ENCODE results near the gene SRSF3. TPM values are rescaled to one million over a fixed set of nuclear protein-coding genes. Genes with fewer than 3 reads are reported as not detected.
"Not testable (repeated sequence)": the region's sequence is repeated elsewhere in the genome, so short reads cannot be mapped to it uniquely, and the experiment has no call there.

SRSF3 gene
- total RNA-seq, 1 donor from 2014 or later = 119 TPM

- Histone ChIP-seq H3K27me3 (ENCODE audit: low read depth) (no peaks in the 10 kb centered on the region), H3K27ac (replicated peaks) (peak overlapping the region; percentile 60), H3K9me3 (replicated peaks) (no peaks in the 10 kb centered on the region), H3K4me1 (peaks cover 69% of the 10 kb centered on the region), H3K36me3 (peaks cover 75% of the 10 kb centered on the region), H3K4me3 (no peak overlapping the region)
- DNase-seq = no peak
- intact Hi-C loops (cut with micrococcal nuclease) = loop anchor here (10.0 kb wide), 2 partner anchors 145 to 225 kb away; partner anchors contain the start of gene CPNE5
- TF ChIP-seq CTCF (IDR thresholded peaks at IDR 0.05; ENCODE audit: borderline replicate concordance) = no peak
These were observed 16.1 kb downstream of the SRSF3 start for GRCh38 chr6:36610041-36610955.

GRCh38 chr6:36610956-36611336 is 16.8 kb downstream of the SRSF3 start:
- Histone ChIP-seq H3K4me3 (no peak overlapping the region), H3K27ac (replicated peaks) (peak overlapping the region; percentile 32), H3K27me3 (ENCODE audit: low read depth) (no peaks in the 10 kb centered on the region), H3K9me3 (replicated peaks) (no peaks in the 10 kb centered on the region), H3K4me1 (peaks cover 67% of the 10 kb centered on the region), H3K36me3 (peaks cover 69% of the 10 kb centered on the region)
- no peak for TF ChIP-seq CTCF (IDR thresholded peaks at IDR 0.05; ENCODE audit: borderline replicate concordance)
- intact Hi-C loops (cut with micrococcal nuclease) = loop anchor here (10.0 kb wide), 2 partner anchors 144 to 224 kb away; partner anchors contain the start of gene CPNE5
- no peak for DNase-seq

GRCh38 chr6:36611679-36612078 is 17.5 kb downstream of the SRSF3 start:
- Histone ChIP-seq H3K4me1 (peaks cover 65% of the 10 kb centered on the region), H3K36me3 (peaks cover 61% of the 10 kb centered on the region)
- not testable (repeated sequence) for H3K27me3 ChIP-seq (ENCODE audit: low read depth); H3K27ac ChIP-seq (replicated peaks); DNase-seq; H3K9me3 ChIP-seq (replicated peaks); H3K4me3 ChIP-seq
- intact Hi-C loops (cut with micrococcal nuclease) = loop anchor here (10.0 kb wide), 2 partner anchors 143 to 223 kb away; partner anchors contain the start of gene CPNE5

GRCh38 chr6:36612101-36612625 is 18.0 kb downstream of the SRSF3 start:
- DNase-seq = no peak
- H3K9me3 ChIP-seq (replicated peaks) = no peaks in the 10 kb centered on the region
- H3K4me3 ChIP-seq = no peak overlapping the region
- H3K27me3 ChIP-seq (ENCODE audit: low read depth) = no peaks in the 10 kb centered on the region
- peaks cover 56% of the 10 kb centered on the region for H3K36me3 ChIP-seq
- H3K4me1 ChIP-seq = peaks cover 65% of the 10 kb centered on the region
- H3K27ac ChIP-seq (replicated peaks) = peak overlapping the region; percentile 3
- intact Hi-C loops (cut with micrococcal nuclease) = loop anchor here (10.0 kb wide), 2 partner anchors 143 to 223 kb away; partner anchors contain the start of gene CPNE5
- no peak for TF ChIP-seq CTCF (IDR thresholded peaks at IDR 0.05; ENCODE audit: borderline replicate concordance)

- H3K36me3 ChIP-seq = peaks cover 44% of the 10 kb centered on the region
- peaks cover 56% of the 10 kb centered on the region for H3K4me1 ChIP-seq
- H3K27me3 ChIP-seq (ENCODE audit: low read depth) = no peaks in the 10 kb centered on the region
- no peak overlapping the region for H3K4me3 ChIP-seq
- DNase-seq = no peak
- intact Hi-C loops (cut with micrococcal nuclease) = loop anchor here (10.0 kb wide), 2 partner anchors 141 to 221 kb away; partner anchors contain the start of gene CPNE5
- H3K9me3 ChIP-seq (replicated peaks) = no peaks in the 10 kb centered on the region
- H3K27ac ChIP-seq (replicated peaks) = no peak overlapping the region
- TF ChIP-seq CTCF (IDR thresholded peaks at IDR 0.05; ENCODE audit: borderline replicate concordance) = no peak
These were observed 19.2 kb downstream of the SRSF3 start for GRCh38 chr6:36613200-36613995.
